T-helper 17 cell (primary cell): ENCODE data around the gene NKAIN2. TPM values are rescaled to one million over a fixed set of nuclear protein-coding genes. Genes with fewer than 3 reads are reported as not detected.

ENCODE experiments used
- ATAC-seq: fragments of 150-1000 bp; cut with Tn5 transposase; 2 replicates; pipeline ENCODE4 v1.10.0; 2021; ENCODE audit warnings: mild to moderate bottlenecking, moderate library complexity
- DNase-seq, 3 donors: peaks; one replicate each; pipeline versions ENCODE4 v3.0.0 to v3.0.0-alpha.2; 2020 to 2021
- H3K9me3 ChIP-seq: one replicate; pipeline ENCODE4 v1.7.0; 2013; ENCODE audit warnings: low read length, mild to moderate bottlenecking; ENCODE audit not compliant: control insufficient read depth, poor library complexity, severe bottlenecking
- H3K27ac Mint-ChIP-seq: one replicate; pipeline ENCODE4 v1.8.0; 2022; ENCODE audit warnings: mild to moderate bottlenecking, moderate library complexity, mixed read lengths
- H3K27me3 Mint-ChIP-seq: one replicate; pipeline ENCODE4 v1.8.0; 2022; ENCODE audit warnings: mixed read lengths
- H3K36me3 Mint-ChIP-seq: one replicate; pipeline ENCODE4 v1.8.0; 2022; ENCODE audit warnings: low read depth, mixed read lengths
- H3K4me1 Mint-ChIP-seq: one replicate; pipeline ENCODE4 v1.8.0; 2022; ENCODE audit warnings: mild to moderate bottlenecking, mixed read lengths
- H3K4me3 Mint-ChIP-seq: one replicate; pipeline ENCODE4 v1.8.0; 2022; ENCODE audit warnings: mild to moderate bottlenecking, moderate library complexity, mixed read lengths
- total RNA-seq, 4 donors: library from RNA in 2 of 4; stranded (reverse) in 2 of 4; gene quantifications; one replicate each; pipeline ENCODE4 v1.2.3 and lab custom pipeline; 2022 to 2026

The NKAIN2 gene
- total RNA-seq = under 1 TPM in 1 of 2 donors, not detected in 1; 0.13 TPM
- 0 reads per million in 2 donors for total RNA-seq (lab: John Stamatoyannopoulos, UW)

DNA sequence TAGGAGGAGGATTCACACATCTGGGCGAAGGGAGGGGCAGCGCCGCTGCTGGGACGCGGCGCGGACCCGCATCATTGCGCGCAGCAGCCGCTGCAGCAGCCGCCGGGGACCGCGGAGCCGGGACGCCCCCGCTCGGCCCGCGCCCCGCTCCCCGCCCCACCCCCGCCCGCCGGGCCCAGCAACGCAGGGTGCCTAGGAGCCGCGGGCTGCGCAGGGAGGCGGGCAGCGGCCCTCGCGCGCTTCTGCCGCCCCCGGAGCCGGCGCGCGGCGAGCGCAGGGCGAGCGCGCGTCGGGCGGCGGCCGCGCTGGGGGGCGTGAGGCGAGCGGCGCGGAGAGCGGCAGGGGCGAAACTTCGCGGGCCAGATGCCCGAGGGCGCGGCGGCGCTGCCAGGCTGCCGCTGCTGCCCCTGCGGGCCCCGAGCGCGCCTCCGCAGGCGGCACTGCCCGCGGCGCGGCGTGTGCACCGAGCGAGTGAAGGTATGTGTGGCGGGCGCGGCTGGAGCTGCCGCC is at the start of gene NKAIN2:
TSS of gene NKAIN2 (plus strand) at position 362 of the 510 bp plus-strand sequence.
- peak within 1 kb of the TSS; percentile 87 for H3K4me3 Mint-ChIP-seq

DNA sequence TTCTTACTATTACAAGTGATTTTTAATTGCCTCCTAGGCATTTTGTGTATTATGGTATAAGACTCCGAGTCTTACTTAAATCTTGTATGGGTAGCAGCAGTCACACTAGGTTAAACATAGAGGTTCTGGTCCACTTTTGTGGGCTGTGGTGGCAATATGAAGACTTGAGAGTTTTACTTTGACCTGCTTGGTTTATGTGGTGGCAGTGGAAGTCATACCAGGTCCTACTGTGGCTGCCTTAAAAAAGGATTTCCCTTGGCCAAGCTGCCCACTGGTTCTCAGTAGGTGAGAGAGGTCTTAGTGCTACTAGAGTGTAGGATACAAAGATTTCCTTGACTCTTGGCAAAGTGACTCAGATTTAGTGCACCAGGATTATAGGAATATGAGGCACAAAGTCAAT is 44.2 kb upstream of the NKAIN2 start:
- DNase-seq (no peak), ATAC-seq (no peak)
- Mint-ChIP-seq H3K4me3 (no peak overlapping the region), H3K36me3 (no peaks in the 10 kb centered on the region), H3K27me3 (no peaks in the 10 kb centered on the region), H3K27ac (no peak overlapping the region), H3K4me1 (no peaks in the 10 kb centered on the region)
- no peaks in the 10 kb centered on the region for H3K9me3 ChIP-seq

More for the DNA sequence above, at the start of gene NKAIN2:
- no peaks in the 10 kb centered on the region for H3K9me3 ChIP-seq
- H3K36me3 Mint-ChIP-seq = no peaks in the 10 kb centered on the region
- no peak for ATAC-seq
- H3K27me3 Mint-ChIP-seq = peaks cover 44% of the 10 kb centered on the region
- H3K4me1 Mint-ChIP-seq = peaks cover 8% of the 10 kb centered on the region
- H3K27ac Mint-ChIP-seq = no peak within 1 kb of the TSS
- no peak for DNase-seq

DNA sequence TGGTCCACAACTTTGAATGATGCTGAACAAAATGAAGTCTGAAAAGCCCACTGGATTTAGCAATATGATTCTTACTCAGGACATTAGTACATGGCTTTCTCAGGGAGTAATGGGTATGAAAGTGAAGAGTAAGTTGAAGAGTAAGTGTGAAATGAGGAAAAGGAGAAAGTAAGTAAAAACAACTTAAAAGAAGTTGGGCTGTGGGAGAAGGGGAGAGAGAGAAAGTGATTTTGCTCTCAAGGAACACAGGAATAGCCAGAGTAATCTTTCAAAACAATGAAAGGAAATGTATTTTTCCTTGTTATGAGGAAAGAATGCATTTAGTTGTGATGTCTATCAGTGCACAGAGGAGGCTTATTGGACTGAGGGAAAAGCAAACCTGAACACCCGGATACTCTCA is 39.8 kb upstream of the NKAIN2 start:
- H3K9me3 ChIP-seq = no peaks in the 10 kb centered on the region
- ATAC-seq (no peak), DNase-seq (no peak)
- no peaks in the 10 kb centered on the region for H3K4me1 Mint-ChIP-seq
- no peak overlapping the region for H3K27ac Mint-ChIP-seq
- H3K36me3 Mint-ChIP-seq = no peaks in the 10 kb centered on the region
- no peak overlapping the region for H3K4me3 Mint-ChIP-seq
- H3K27me3 Mint-ChIP-seq = no peaks in the 10 kb centered on the region

DNA sequence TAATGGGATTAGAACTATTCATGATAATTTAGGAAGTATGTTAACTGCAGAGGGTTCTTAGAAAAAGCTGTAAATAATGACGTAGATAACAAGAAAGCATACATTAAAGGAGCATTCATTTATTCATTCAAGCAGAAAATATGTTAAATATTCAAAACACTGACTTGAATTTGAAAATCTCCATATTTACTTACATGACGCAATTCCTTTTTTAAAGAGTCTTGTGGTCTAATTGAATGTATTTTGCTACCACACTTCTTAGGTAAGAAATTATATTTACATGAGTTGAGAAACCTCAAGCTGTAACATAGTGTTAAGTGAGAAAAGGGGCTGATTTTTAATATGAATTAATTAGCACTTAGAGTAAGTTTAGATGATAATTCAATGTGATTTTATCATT is 38.9 kb upstream of the NKAIN2 start:
- ATAC-seq = no peak
- DNase-seq = no peak
- Mint-ChIP-seq H3K36me3 (no peaks in the 10 kb centered on the region), H3K4me3 (no peak overlapping the region), H3K4me1 (no peaks in the 10 kb centered on the region), H3K27me3 (no peaks in the 10 kb centered on the region), H3K27ac (no peak overlapping the region)
- H3K9me3 ChIP-seq = no peaks in the 10 kb centered on the region

DNA sequence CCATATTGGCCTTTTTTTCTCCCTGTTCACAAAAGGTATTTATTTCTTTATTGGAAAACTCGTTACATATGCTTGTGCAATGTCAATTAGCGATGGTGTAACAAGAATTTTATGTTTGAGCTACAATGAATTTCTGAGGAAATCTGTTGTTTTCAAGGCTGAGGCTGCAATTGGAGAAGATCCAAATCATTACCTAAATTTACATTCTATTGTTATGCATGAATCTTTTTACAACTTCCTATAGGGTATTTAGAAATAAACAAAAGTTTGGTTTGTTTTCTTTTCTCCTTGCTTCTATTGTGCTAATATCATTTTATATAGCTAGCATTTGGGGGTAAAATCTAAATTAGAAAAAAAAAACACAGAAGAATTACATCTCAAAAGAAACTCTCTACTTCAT is 34.7 kb upstream of the NKAIN2 start:
- DNase-seq = no peak
- no peak for ATAC-seq
- H3K9me3 ChIP-seq = no peaks in the 10 kb centered on the region
- Mint-ChIP-seq H3K4me3 (no peak overlapping the region), H3K27ac (no peak overlapping the region), H3K36me3 (no peaks in the 10 kb centered on the region), H3K27me3 (no peaks in the 10 kb centered on the region), H3K4me1 (no peaks in the 10 kb centered on the region)

DNA sequence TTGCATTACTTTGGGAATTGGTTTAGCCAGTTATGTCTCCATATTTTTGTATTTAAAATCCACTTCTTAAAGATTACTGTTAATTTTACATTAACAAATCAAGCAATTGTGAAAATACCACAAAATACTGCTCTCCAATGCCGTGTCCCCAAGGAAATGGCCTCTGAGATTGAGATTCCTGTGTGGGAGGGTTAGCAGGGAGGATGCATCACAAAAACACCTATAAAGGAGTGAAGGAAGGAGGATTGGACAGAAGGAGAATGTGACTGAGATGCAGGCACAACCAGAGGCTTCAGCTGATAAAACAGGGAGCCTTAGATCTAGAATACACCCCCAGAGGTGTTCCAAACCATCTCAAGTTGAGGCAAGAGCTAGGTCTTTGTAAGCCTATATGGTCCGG is 34.2 kb upstream of the NKAIN2 start:
- ATAC-seq = no peak
- H3K27ac Mint-ChIP-seq = no peak overlapping the region
- H3K4me1 Mint-ChIP-seq = no peaks in the 10 kb centered on the region
- H3K4me3 Mint-ChIP-seq = no peak overlapping the region
- no peaks in the 10 kb centered on the region for H3K27me3 Mint-ChIP-seq
- no peak for DNase-seq
- no peaks in the 10 kb centered on the region for H3K36me3 Mint-ChIP-seq
- no peaks in the 10 kb centered on the region for H3K9me3 ChIP-seq

DNA sequence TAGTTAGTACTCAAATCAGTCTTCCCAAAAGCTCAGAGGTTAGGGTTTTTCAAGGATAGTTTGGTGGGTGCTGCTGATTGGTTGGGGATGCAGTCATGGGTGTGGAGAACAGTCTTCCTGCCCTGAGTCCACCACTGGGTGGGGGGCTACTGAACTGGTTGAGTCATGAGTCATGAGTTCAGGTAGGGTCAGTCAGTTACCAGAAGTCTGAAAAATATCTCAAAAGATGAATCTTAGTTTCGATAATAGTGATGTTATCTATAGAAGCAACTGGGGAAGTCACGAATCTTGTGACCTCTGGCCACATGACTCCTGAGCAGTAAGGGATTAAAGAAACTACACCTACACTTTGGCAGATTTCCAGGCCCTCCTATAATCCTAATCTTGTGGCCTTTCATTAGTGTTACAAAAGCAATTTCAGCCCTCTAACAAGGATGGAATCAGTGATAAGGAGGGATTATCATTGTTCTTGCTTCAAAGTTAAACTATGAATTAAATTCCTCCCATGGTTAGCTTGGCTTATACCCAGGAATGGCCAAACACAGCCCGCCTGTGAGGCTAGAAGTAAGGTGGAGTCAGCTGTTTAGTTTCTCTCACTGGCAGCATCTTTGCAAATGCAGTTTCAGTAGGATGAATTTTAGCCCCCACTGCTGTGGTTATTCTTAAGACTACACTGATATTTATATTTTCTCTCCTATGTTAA is 33.3 kb upstream of the NKAIN2 start:
- Mint-ChIP-seq H3K27me3 (no peaks in the 10 kb centered on the region), H3K4me1 (no peaks in the 10 kb centered on the region), H3K27ac (no peak overlapping the region), H3K36me3 (no peaks in the 10 kb centered on the region), H3K4me3 (no peak overlapping the region)
- DNase-seq (no peak), ATAC-seq (no peak)
- no peaks in the 10 kb centered on the region for H3K9me3 ChIP-seq

DNA sequence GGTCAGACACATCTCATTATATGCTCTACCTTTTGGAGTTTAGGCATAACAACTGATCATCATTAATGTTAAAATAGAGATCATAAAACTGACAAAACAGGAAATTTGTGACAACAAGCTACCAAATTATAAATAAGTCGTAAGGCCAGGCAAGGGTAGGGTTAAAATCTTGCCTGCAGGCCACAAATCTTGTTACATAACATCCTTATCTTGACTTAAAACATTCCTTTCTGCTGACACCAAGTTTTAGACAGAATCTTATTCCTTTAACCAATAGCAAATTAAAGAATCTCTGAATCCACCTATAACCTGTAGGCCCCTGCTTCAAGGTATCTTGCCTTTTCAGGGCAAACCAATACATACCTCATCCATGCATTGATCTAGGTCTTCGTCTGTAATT is 32.5 kb upstream of the NKAIN2 start:
- Mint-ChIP-seq H3K36me3 (no peaks in the 10 kb centered on the region), H3K4me1 (no peaks in the 10 kb centered on the region), H3K4me3 (no peak overlapping the region), H3K27ac (no peak overlapping the region), H3K27me3 (no peaks in the 10 kb centered on the region)
- DNase-seq (no peak), ATAC-seq (no peak)
- H3K9me3 ChIP-seq = no peaks in the 10 kb centered on the region

DNA sequence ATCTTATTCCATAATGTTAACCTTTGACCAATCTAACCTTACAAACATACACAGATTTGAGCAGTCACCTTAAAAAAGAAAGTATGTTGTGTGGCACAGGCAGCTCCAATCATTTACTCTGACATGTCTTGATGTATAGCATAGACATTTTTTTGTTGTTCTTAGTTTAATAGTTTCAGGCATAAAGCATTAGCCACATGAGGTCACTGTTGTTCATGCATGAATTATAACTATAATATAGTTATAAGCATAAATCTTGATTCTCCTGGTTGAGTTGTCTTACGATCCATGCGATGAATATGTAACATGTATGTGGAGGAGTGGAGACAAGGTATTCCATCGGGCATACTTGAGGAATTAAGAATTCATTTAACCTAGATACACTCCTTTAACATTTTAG is 26.1 kb upstream of the NKAIN2 start:
- no peak for ATAC-seq
- no peaks in the 10 kb centered on the region for H3K27me3 Mint-ChIP-seq
- no peaks in the 10 kb centered on the region for H3K36me3 Mint-ChIP-seq
- no peaks in the 10 kb centered on the region for H3K4me1 Mint-ChIP-seq
- H3K27ac Mint-ChIP-seq = no peak overlapping the region
- H3K4me3 Mint-ChIP-seq = no peak overlapping the region
- no peaks in the 10 kb centered on the region for H3K9me3 ChIP-seq
- no peak for DNase-seq

DNA sequence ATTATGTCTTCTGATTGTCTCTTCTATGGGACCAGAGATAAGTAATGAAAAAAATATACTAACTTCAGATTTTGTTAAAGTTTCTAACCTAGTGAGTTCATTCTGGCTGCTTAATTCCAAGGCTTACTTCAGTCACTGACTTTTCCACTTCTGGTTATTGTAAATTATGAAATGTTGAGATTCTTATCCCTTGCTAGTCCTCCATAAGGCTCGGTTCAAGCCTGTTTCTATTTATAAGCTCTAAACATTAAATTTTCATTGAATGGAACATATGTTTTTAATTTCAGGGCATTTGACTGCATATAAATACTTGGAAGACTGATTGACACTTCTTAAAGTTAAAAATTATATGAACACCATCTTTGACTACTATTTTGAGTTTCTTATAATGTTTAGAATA is 23.6 kb upstream of the NKAIN2 start:
- ATAC-seq = no peak
- Mint-ChIP-seq H3K36me3 (no peaks in the 10 kb centered on the region), H3K4me1 (no peaks in the 10 kb centered on the region), H3K27me3 (no peaks in the 10 kb centered on the region), H3K27ac (no peak overlapping the region), H3K4me3 (no peak overlapping the region)
- DNase-seq = no peak
- H3K9me3 ChIP-seq = no peaks in the 10 kb centered on the region

DNA sequence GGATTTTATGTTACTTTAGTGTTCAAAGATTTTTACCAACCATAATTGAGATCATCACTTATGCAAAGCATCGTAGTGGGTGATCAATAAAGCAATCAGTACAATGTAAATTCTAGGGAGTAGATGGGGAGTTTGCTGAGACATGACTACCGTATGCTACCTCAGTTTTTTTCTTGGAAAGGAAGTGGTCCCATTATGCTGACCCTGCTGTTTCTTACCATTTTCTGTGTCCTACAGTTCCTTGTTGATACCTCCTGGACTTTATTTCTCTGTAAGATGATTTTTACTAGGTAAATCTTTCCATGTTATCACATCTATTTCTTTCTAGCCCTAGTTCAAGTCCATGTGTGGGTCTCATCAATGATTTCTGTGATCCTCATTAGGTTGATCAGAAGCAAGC is 19.3 kb upstream of the NKAIN2 start:
- no peaks in the 10 kb centered on the region for H3K9me3 ChIP-seq
- Mint-ChIP-seq H3K4me3 (no peak overlapping the region), H3K36me3 (no peaks in the 10 kb centered on the region), H3K4me1 (no peaks in the 10 kb centered on the region), H3K27ac (no peak overlapping the region), H3K27me3 (no peaks in the 10 kb centered on the region)
- no peak for DNase-seq
- ATAC-seq = no peak

DNA sequence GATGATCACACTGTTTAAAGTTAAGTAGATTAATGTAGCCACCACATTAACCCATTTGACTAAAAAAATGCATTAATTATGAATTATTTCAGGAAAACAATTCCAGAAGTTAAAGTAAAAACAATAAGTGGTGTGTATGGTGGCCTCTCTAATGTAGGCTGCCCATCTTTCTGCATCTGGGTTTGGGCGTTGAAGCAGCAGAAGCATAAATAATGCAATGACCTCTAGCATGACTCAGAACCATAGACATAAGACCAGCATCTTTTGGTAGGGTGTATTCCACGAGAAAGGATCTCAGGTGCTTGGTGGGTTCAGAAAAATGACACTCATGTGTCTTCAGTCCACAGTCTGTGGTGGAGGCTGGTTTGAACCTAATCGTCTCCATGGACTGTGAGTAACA is 18.6 kb upstream of the NKAIN2 start:
- H3K4me3 Mint-ChIP-seq = no peak overlapping the region
- H3K27ac Mint-ChIP-seq = no peak overlapping the region
- no peaks in the 10 kb centered on the region for H3K4me1 Mint-ChIP-seq
- no peaks in the 10 kb centered on the region for H3K36me3 Mint-ChIP-seq
- H3K9me3 ChIP-seq = no peaks in the 10 kb centered on the region
- H3K27me3 Mint-ChIP-seq = no peaks in the 10 kb centered on the region
- ATAC-seq (no peak), DNase-seq (no peak)

DNA sequence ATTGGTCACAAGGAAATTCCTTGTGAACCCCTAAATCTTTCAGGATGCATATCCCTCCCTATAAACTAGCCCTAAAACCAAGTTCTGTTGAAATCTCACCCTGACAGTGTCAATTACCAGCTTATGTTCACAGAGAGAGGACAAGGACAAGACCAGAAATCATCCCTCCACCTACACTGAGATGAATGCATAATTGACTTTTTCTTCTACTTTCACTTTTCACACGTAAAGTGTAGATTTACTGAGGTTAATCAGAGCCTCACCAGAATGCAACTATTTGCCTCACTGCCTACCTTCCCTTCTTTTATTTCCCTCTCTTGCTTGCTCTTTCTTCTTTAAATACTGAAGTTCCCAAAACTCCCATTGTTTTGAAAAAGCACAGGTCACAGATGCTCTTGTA is 15.3 kb upstream of the NKAIN2 start:
- ATAC-seq = no peak
- Mint-ChIP-seq H3K4me3 (no peak overlapping the region), H3K36me3 (no peaks in the 10 kb centered on the region), H3K27me3 (no peaks in the 10 kb centered on the region), H3K4me1 (no peaks in the 10 kb centered on the region), H3K27ac (no peak overlapping the region)
- no peaks in the 10 kb centered on the region for H3K9me3 ChIP-seq
- DNase-seq = no peak

DNA sequence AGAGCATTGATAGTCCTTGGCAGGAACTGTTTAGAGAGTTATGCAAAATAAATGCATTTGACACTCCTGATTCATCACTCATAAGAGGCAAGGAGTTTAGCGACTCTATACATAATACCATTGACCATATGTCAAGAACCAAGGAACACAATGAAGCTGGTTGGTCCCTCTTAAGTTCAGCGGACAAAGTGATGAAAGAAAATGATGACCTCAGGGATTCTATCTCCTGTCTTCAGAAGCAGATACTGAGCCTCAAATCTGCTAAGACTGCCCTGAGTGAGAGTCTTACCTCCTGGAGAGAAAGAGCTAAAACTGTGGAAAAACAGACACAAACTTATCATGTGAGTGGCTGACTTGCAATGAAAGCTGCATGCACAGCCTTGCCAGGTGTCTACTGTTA is 9.5 kb upstream of the NKAIN2 start:
- no peak for ATAC-seq

More for the DNA sequence above, 9.5 kb upstream of the NKAIN2 start:
- no peaks in the 10 kb centered on the region for H3K36me3 Mint-ChIP-seq
- no peak overlapping the region for H3K27ac Mint-ChIP-seq
- H3K4me1 Mint-ChIP-seq = no peaks in the 10 kb centered on the region
- H3K27me3 Mint-ChIP-seq = no peaks in the 10 kb centered on the region
- DNase-seq = no peak
- H3K4me3 Mint-ChIP-seq = no peak overlapping the region
- H3K9me3 ChIP-seq = no peaks in the 10 kb centered on the region
